Fibroblast of lung (primary cell): ENCODE measurements around the gene ZNF324. TPM values are rescaled to one million over a fixed set of nuclear protein-coding genes. Genes with fewer than 3 reads are reported as not detected.
A peak's percentile ranks its signal among the peaks of the same experiment; 100 is the strongest.

Experiments
- DNase-seq, 2 donors: peaks; one replicate each; pipeline versions ENCODE4 v3.0.0 to v3.0.0-alpha.2; 2010; ENCODE audit warnings: low read depth in 2 of 2
- H2AFZ ChIP-seq: 2 replicates; pipeline ENCODE4 v1.5.1; 2012; ENCODE audit warnings: low read length, control low read depth, inconsistent platforms
- H3K27ac ChIP-seq: 2 replicates; pipeline ENCODE4 v1.5.1; 2011; ENCODE audit warnings: low read length, control low read depth; ENCODE audit not compliant: insufficient read depth
- H3K27me3 ChIP-seq: 2 replicates; pipeline ENCODE4 v1.5.1; 2011; ENCODE audit warnings: mild to moderate bottlenecking, low read length; ENCODE audit not compliant: control insufficient read depth, insufficient read depth
- H3K36me3 ChIP-seq: 2 replicates; pipeline ENCODE4 v1.5.1; 2011; ENCODE audit warnings: low read length; ENCODE audit not compliant: control insufficient read depth, insufficient read depth
- H3K4me1 ChIP-seq: 2 replicates; pipeline ENCODE4 v1.5.1; 2011; ENCODE audit warnings: low read length; ENCODE audit not compliant: control insufficient read depth, insufficient read depth; ENCODE audit errors: extremely low read depth
- H3K4me2 ChIP-seq: 2 replicates; pipeline ENCODE4 v1.5.1; 2011; ENCODE audit warnings: low read length, control low read depth; ENCODE audit not compliant: insufficient read depth; ENCODE audit errors: extremely low read depth
- H3K4me3 ChIP-seq, 4 experiments: fragments of 200-600 bp in 1 of 4; sonication (generic) in 1 of 4; replicated peaks in 1 of 4; 2 replicates each; pipeline ENCODE4 v1.5.1; 2011 to 2016; ENCODE audit warnings: low read length in 4 of 4, low read depth in 3 of 4, mild to moderate bottlenecking in 3 of 4, control low read depth in 2 of 4, inconsistent platforms in 1 of 4, mixed read lengths in 1 of 4; ENCODE audit not compliant: insufficient read depth in 1 of 4; ENCODE audit errors: control extremely low read depth in 1 of 4
- H3K79me2 ChIP-seq: 2 replicates; pipeline ENCODE4 v1.5.1; 2012; ENCODE audit warnings: mild to moderate bottlenecking, low read length, inconsistent platforms; ENCODE audit not compliant: control insufficient read depth, insufficient read depth
- H3K9ac ChIP-seq: 2 replicates; pipeline ENCODE4 v1.5.1; 2011; ENCODE audit warnings: mild to moderate bottlenecking, low read length, control low read depth; ENCODE audit not compliant: insufficient read depth
- H3K9me3 ChIP-seq: 2 replicates; pipeline ENCODE4 v1.5.1; 2012; ENCODE audit warnings: low read depth, low read length; ENCODE audit not compliant: control insufficient read depth, insufficient read depth
- H4K20me1 ChIP-seq: 2 replicates; pipeline ENCODE4 v1.5.1; 2011; ENCODE audit warnings: low read length; ENCODE audit not compliant: control insufficient read depth, insufficient read depth; ENCODE audit errors: extremely low read depth
- CTCF ChIP-seq, 2 donors: IDR thresholded peaks in 1 of 2; conservative IDR thresholded peaks in 1 of 2; 1 replicate in 1 of 2; 2 replicates in 1 of 2; pipeline ENCODE4 v1.5.1; 2011 to 2012; ENCODE audit warnings: low read length in 2 of 2, control low read depth in 1 of 2, inconsistent platforms in 1 of 2, low read depth in 1 of 2, mild to moderate bottlenecking in 1 of 2
- EZH2 ChIP-seq: IDR thresholded peaks from 2 replicates; pipeline ENCODE4 v1.5.1; 2012; ENCODE audit warnings: low read length, control low read depth, mild to moderate bottlenecking; ENCODE audit errors: missing control alignments
- polyA minus RNA-seq: library from RNA; depleted of rRNA, polyadenylated mRNA; stranded (reverse); fragments of >200 nt; gene quantifications from 2 replicates; pipeline ENCODE4 v1.2.3, GENCODE V29; 2011; ENCODE audit warnings: low replicate concordance
- polyA plus RNA-seq, 2 donors: library from polyadenylated mRNA; depleted of rRNA in 1 of 2; stranded (reverse) in 1 of 2; unstranded in 1 of 2; fragments of >200 nt; gene quantifications; 2 replicates each; pipeline ENCODE4 v1.2.1, GENCODE V29; 2011 to 2012; ENCODE audit warnings: missing spikeins in 1 of 2
- total RNA-seq: library from RNA; depleted of rRNA; stranded (reverse); fragments of >200 nt; gene quantifications from 2 replicates; pipeline ENCODE4 v1.2.1, GENCODE V29; 2014

ZNF324 gene
- 11.8 and 14.2 TPM in 2 replicates for total RNA-seq
- 3.9 and 4.1 TPM in 2 replicates for polyA plus RNA-seq
- polyA plus RNA-seq (2012), result 4.8 and 5.1 TPM in 2 replicates
- polyA minus RNA-seq, result 4.6 and 10.2 TPM in 2 replicates

- H3K4me1 ChIP-seq, result peaks cover 2% of the 10 kb centered on the region
- DNase-seq, result peak; percentile 93 to 94
- peaks cover 16% of the 10 kb centered on the region for H3K79me2 ChIP-seq
- no peaks in the 10 kb centered on the region for H3K9me3 ChIP-seq
- H3K27ac ChIP-seq, result peak within 1 kb of the TSS; percentile 82
- H3K36me3 ChIP-seq, result peaks cover 11% of the 10 kb centered on the region
- H3K4me3 ChIP-seq, result peak within 1 kb of the TSS; percentile 63 to 94 (median 88)
- peak within 1 kb of the TSS; percentile 78 for H3K4me2 ChIP-seq
- no peak for TF ChIP-seq CTCF (conservative IDR thresholded peaks at IDR 0.05 in 1 of 2, IDR thresholded peaks at IDR 0.05 in 1 of 2; ENCODE audit: low read depth in 1 of 2, low read length in 2 of 2)
- H3K9ac ChIP-seq, result peak within 1 kb of the TSS; percentile 92
- no peaks in the 10 kb centered on the region for H4K20me1 ChIP-seq
- no peaks in the 10 kb centered on the region for H3K27me3 ChIP-seq
- peak within 1 kb of the TSS; percentile 71 for H2AFZ ChIP-seq
Observed at GRCh38 chr19:58466760-58467589, at the start of gene ZNF324. TSS of gene ZNF324 (plus strand) at chr19:58467080. CDS start at chr19:58469186, 2,106 bp downstream.

GRCh38 chr19:58428617-58429016, 38.3 kb upstream of the ZNF324 start:
- H3K4me3 ChIP-seq, result no peak overlapping the region
- H3K4me2 ChIP-seq, result no peak overlapping the region
- H4K20me1 ChIP-seq, result no peaks in the 10 kb centered on the region
- H2AFZ ChIP-seq, result no peak overlapping the region
- no peaks in the 10 kb centered on the region for H3K79me2 ChIP-seq
- peaks cover 12% of the 10 kb centered on the region for H3K9me3 ChIP-seq
- peaks cover 2% of the 10 kb centered on the region for H3K36me3 ChIP-seq
- no peak overlapping the region for H3K9ac ChIP-seq
- no peak for DNase-seq
- TF ChIP-seq EZH2 (no peak), CTCF (conservative IDR thresholded peaks at IDR 0.05 in 1 of 2, IDR thresholded peaks at IDR 0.05 in 1 of 2; ENCODE audit: low read depth in 1 of 2, low read length in 2 of 2) (no peak)
- H3K27me3 ChIP-seq, result no peaks in the 10 kb centered on the region
- H3K27ac ChIP-seq, result no peak overlapping the region
- H3K4me1 ChIP-seq, result no peaks in the 10 kb centered on the region

- Histone ChIP-seq H4K20me1 (no peaks in the 10 kb centered on the region), H3K27me3 (no peaks in the 10 kb centered on the region), H3K9me3 (peaks cover 19% of the 10 kb centered on the region), H3K79me2 (no peaks in the 10 kb centered on the region), H3K4me3 (no peak overlapping the region), H3K4me2 (no peak overlapping the region), H3K4me1 (no peaks in the 10 kb centered on the region), H2AFZ (no peak overlapping the region), H3K9ac (no peak overlapping the region), H3K36me3 (peaks cover 5% of the 10 kb centered on the region), H3K27ac (no peak overlapping the region)
- no peak for DNase-seq
- no peak for TF ChIP-seq CTCF (conservative IDR thresholded peaks at IDR 0.05 in 1 of 2, IDR thresholded peaks at IDR 0.05 in 1 of 2; ENCODE audit: low read depth in 1 of 2, low read length in 2 of 2)
- no peak for TF ChIP-seq EZH2
Observed at GRCh38 chr19:58429745-58430144, 37.1 kb upstream of the ZNF324 start.
